Stomach (tissue), 4 donors: Measurements from ENCODE around the gene C1orf21.

Experiments
- CTCF ChIP-seq, 7 experiments: fragments of 450-650 bp in 4 of 7; fragments of 200-600 bp in 3 of 7; sonication (generic) in 3 of 7; IDR thresholded peaks; one replicate each; pipeline ENCODE4 v1.5.1; 2016 to 2019; ENCODE audit warnings: antibody characterized with exemption in 7 of 7, control low read depth in 2 of 7, mild to moderate bottlenecking in 1 of 7
- POLR2A ChIP-seq, 4 donors: fragments of 450-650 bp; IDR thresholded peaks; one replicate each; pipeline ENCODE4 v1.6.1; 2016; ENCODE audit warnings: antibody characterized with exemption in 4 of 4, control low read depth in 2 of 4, mild to moderate bottlenecking in 1 of 4, moderate library complexity in 1 of 4

- TF ChIP-seq CTCF (IDR thresholded peaks at IDR 0.05) (no peak), POLR2A (IDR thresholded peaks at IDR 0.05) (no peak)
These were observed 182.3 kb downstream of the C1orf21 start for GRCh38 chr1:184569106-184569505.
